SU-DHL-6 (cell line): Measurements from ENCODE around the gene KCNN3.

Source experiments
- H2AFZ ChIP-seq: fragments of 200-600 bp; sonication (generic); 2 replicates; pipeline ENCODE4 v1.6.1; 2014; ENCODE audit warnings: low read depth, mild to moderate bottlenecking, moderate library complexity, mixed read lengths, antibody characterized with exemption, low read length; ENCODE audit not compliant: severe bottlenecking
- H3F3A ChIP-seq: fragments of 200-600 bp; shearing (Covaris generic); 2 replicates; pipeline ENCODE4 v1.6.0; 2016; ENCODE audit warnings: antibody characterized with exemption, mild to moderate bottlenecking; ENCODE audit not compliant: insufficient read depth
- H3K27ac ChIP-seq: fragments of 200-600 bp; sonication (generic); 2 replicates; pipeline ENCODE4 v1.5.1; 2016; ENCODE audit warnings: low read depth, mild to moderate bottlenecking, low read length, moderate library complexity, mixed read lengths
- H3K27me3 ChIP-seq: fragments of 200-600 bp; sonication (generic), shearing (Covaris generic); 2 replicates; pipeline ENCODE4 v1.6.0; 2014; ENCODE audit warnings: mild to moderate bottlenecking, low read length
- H3K36me3 ChIP-seq: fragments of 200-600 bp; sonication (generic); 2 replicates; pipeline ENCODE4 v1.6.1; 2014; ENCODE audit warnings: mild to moderate bottlenecking, low read length, mixed read lengths
- H3K4me2 ChIP-seq: fragments of 300-600, 200-600 bp; shearing (Covaris generic), sonication (generic); 2 replicates; pipeline ENCODE4 v1.6.0; 2014; ENCODE audit warnings: low read length, low read depth, mild to moderate bottlenecking; ENCODE audit not compliant: poor library complexity, severe bottlenecking
- H3K4me3 ChIP-seq: fragments of 200-600 bp; sonication (generic); 2 replicates; pipeline ENCODE4 v1.5.1; 2014; ENCODE audit warnings: antibody characterized with exemption, low read length, mild to moderate bottlenecking, mixed read lengths; ENCODE audit not compliant: insufficient read depth, poor library complexity, severe bottlenecking
- H3K79me2 ChIP-seq: fragments of 200-600 bp; sonication (generic); 2 replicates; pipeline ENCODE4 v1.6.1; 2014; ENCODE audit warnings: mild to moderate bottlenecking, low read length, moderate library complexity; ENCODE audit not compliant: insufficient read depth
- H3K9ac ChIP-seq: fragments of 200-600 bp; sonication (generic); 2 replicates; pipeline ENCODE4 v1.7.0; 2014; ENCODE audit warnings: mild to moderate bottlenecking, low read length
- H3K9me2 ChIP-seq: fragments of 200-600 bp; sonication (generic); replicated peaks from 2 replicates; pipeline ENCODE4 v1.6.1; 2014; ENCODE audit warnings: low read length; ENCODE audit not compliant: insufficient read depth
- H3K9me3 ChIP-seq: fragments of 200-600 bp; sonication (generic); 2 replicates; pipeline ENCODE4 v1.6.1; 2014; ENCODE audit warnings: low read length, mixed read lengths; ENCODE audit not compliant: insufficient read depth
- H4K20me1 ChIP-seq: fragments of 200-600 bp; sonication (generic); 2 replicates; pipeline ENCODE4 v1.6.1; 2014; ENCODE audit warnings: low read depth, mild to moderate bottlenecking, antibody characterized with exemption, low read length, moderate library complexity, mixed read lengths
- CTCF ChIP-seq: fragments of 200-600 bp; sonication (generic); IDR thresholded peaks from one replicate; pipeline ENCODE4 v1.5.1; 2017; ENCODE audit warnings: antibody characterized with exemption, mild to moderate bottlenecking, low read length, moderate library complexity; ENCODE audit not compliant: insufficient read depth, poor library complexity, severe bottlenecking
- EZH2phosphoT487 ChIP-seq: fragments of 200-600 bp; sonication (generic), shearing (Covaris generic); conservative IDR thresholded peaks from 2 replicates; pipeline ENCODE4 v1.6.1; 2018; ENCODE audit warnings: mild to moderate bottlenecking, antibody characterized with exemption, low read length, moderate library complexity, mixed read lengths

The KCNN3 gene

DNA sequence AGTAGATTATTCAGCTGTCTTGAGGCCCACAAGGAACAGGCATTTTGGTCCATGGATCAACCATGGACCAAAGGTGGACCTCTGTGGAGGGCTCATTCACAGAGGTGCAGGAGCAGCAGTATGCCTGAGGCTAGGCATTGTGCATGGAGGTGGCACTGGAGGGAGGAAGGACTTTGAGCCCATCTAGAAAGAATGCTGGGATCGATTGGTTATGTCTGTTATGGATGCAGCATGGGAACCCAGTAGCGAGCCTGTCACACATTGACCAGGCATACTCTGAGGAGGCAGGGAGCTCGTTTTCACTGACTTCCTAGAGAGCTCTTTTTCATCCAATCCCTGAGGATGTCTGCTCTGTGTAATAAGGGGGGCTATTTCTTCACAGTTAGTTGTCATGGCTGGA, 75.5 kb downstream of the KCNN3 start:
- Histone ChIP-seq H2AFZ (no peak overlapping the region), H3K4me2 (no peak overlapping the region), H3K9me2 (no peaks in the 10 kb centered on the region), H3K9ac (no peak overlapping the region), H3K79me2 (no peaks in the 10 kb centered on the region), H3F3A (no peaks in the 10 kb centered on the region), H3K36me3 (no peaks in the 10 kb centered on the region), H3K27ac (no peak overlapping the region), H3K4me3 (no peak overlapping the region), H3K9me3 (no peaks in the 10 kb centered on the region), H4K20me1 (no peaks in the 10 kb centered on the region), H3K27me3 (no peaks in the 10 kb centered on the region)
- no peak for TF ChIP-seq CTCF
- no peak for TF ChIP-seq EZH2phosphoT487

DNA sequence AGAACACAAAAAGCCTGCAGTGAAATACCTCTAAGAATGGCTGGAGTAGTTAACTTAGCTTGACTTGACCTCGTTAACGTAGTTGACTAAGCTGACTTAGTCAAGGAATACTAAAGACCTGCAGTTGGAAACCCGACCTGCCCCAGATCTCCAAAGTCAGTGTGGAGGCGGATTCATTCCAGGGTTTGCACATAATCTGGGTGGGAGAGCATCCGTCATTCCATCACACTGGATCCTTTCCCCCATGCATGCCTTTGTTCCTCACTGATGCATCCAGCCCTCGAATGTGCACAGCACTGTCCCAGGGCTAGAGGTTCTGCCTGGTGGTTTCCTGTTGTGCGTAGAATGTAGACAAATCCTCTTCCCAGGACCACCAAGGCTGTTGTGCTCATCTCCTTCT, 76.4 kb downstream of the KCNN3 start:
- Histone ChIP-seq H3K9me3 (no peaks in the 10 kb centered on the region), H3K9ac (no peak overlapping the region), H3K4me3 (no peak overlapping the region), H3K79me2 (no peaks in the 10 kb centered on the region), H3K36me3 (no peaks in the 10 kb centered on the region), H3K9me2 (no peaks in the 10 kb centered on the region), H2AFZ (no peak overlapping the region), H4K20me1 (no peaks in the 10 kb centered on the region), H3K27ac (no peak overlapping the region), H3K27me3 (no peaks in the 10 kb centered on the region), H3K4me2 (no peak overlapping the region), H3F3A (no peaks in the 10 kb centered on the region)
- TF ChIP-seq CTCF (no peak), EZH2phosphoT487 (no peak)

GRCh38 chr1:154792899-154793298, 77.2 kb downstream of the KCNN3 start:
- H3K9me2 ChIP-seq, result no peaks in the 10 kb centered on the region
- no peak overlapping the region for H3K27ac ChIP-seq
- no peaks in the 10 kb centered on the region for H4K20me1 ChIP-seq
- H3K4me2 ChIP-seq, result no peak overlapping the region
- no peaks in the 10 kb centered on the region for H3K36me3 ChIP-seq
- H3K9ac ChIP-seq, result no peak overlapping the region
- no peaks in the 10 kb centered on the region for H3K27me3 ChIP-seq
- no peak overlapping the region for H2AFZ ChIP-seq
- H3F3A ChIP-seq, result no peaks in the 10 kb centered on the region
- no peaks in the 10 kb centered on the region for H3K9me3 ChIP-seq
- H3K4me3 ChIP-seq, result no peak overlapping the region
- no peaks in the 10 kb centered on the region for H3K79me2 ChIP-seq
- TF ChIP-seq CTCF (no peak), EZH2phosphoT487 (no peak)
